ENCODE results near the gene USP35. TPM values are rescaled to one million over a fixed set of nuclear protein-coding genes. Genes with fewer than 3 reads are reported as not detected.

The USP35 gene
- total and polyA plus RNA-seq, 4 donors = 4.9 to 9.6 (median 5.6) TPM

- Histone ChIP-seq H3K9ac (ENCODE audit: insufficient read depth in 1 of 2, low read length in 2 of 2) (no peak overlapping the region), H3K9me3 (ENCODE audit: control insufficient read depth in 4 of 4, insufficient read depth in 3 of 4, low read length in 3 of 4) (no peaks in the 10 kb centered on the region), H3K36me3 (ENCODE audit: control insufficient read depth in 4 of 4, insufficient read depth in 4 of 4, low read length in 4 of 4) (peaks cover 0 to 2% (median 0%) of the 10 kb centered on the region in 4 donors), H3K27me3 (ENCODE audit: control insufficient read depth in 3 of 3, insufficient read depth in 3 of 3, low read length in 2 of 3) (no peaks in the 10 kb centered on the region), H3K27ac (ENCODE audit: low read depth in 1 of 2, low read length in 1 of 2) (no peak overlapping the region), H3K4me3 (no peak overlapping the region), H3K4me1 (ENCODE audit: control insufficient read depth in 5 of 5, insufficient read depth in 5 of 5, low read length in 5 of 5) (peaks cover 0 to 34% (median 16%) of the 10 kb centered on the region in 5 donors)
- ATAC-seq (ENCODE audit: insufficient read depth, low FRiP score) = no peak
- 93 to 98% methylated on average over 2 of the region's 2 CpGs for WGBS, 2 donors
- TF ChIP-seq, protein P1, sequence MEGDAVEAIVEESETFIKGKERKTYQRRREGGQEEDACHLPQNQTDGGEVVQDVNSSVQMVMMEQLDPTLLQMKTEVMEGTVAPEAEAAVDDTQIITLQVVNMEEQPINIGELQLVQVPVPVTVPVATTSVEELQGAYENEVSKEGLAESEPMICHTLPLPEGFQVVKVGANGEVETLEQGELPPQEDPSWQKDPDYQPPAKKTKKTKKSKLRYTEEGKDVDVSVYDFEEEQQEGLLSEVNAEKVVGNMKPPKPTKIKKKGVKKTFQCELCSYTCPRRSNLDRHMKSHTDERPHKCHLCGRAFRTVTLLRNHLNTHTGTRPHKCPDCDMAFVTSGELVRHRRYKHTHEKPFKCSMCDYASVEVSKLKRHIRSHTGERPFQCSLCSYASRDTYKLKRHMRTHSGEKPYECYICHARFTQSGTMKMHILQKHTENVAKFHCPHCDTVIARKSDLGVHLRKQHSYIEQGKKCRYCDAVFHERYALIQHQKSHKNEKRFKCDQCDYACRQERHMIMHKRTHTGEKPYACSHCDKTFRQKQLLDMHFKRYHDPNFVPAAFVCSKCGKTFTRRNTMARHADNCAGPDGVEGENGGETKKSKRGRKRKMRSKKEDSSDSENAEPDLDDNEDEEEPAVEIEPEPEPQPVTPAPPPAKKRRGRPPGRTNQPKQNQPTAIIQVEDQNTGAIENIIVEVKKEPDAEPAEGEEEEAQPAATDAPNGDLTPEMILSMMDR (IDR thresholded peaks at IDR 0.05; ENCODE audit: control extremely low read depth, extremely low read depth) = no peak
- DNase-seq = no peak
These were observed 67.2 kb downstream of the USP35 start for GRCh38 chr11:78255919-78256318.

- Histone ChIP-seq H3K9ac (ENCODE audit: insufficient read depth in 1 of 2, low read length in 2 of 2) (no peak overlapping the region), H3K36me3 (ENCODE audit: control insufficient read depth in 4 of 4, insufficient read depth in 4 of 4, low read length in 4 of 4) (peaks cover 0 to 2% (median 0%) of the 10 kb centered on the region in 4 donors), H3K9me3 (ENCODE audit: control insufficient read depth in 4 of 4, insufficient read depth in 3 of 4, low read length in 3 of 4) (no peaks in the 10 kb centered on the region), H3K27ac (ENCODE audit: low read depth in 1 of 2, low read length in 1 of 2) (peak overlapping the region in 1 of 2 donors; percentile 39), H3K4me3 (no peak overlapping the region), H3K4me1 (ENCODE audit: control insufficient read depth in 5 of 5, insufficient read depth in 5 of 5, low read length in 5 of 5) (peaks cover 0 to 33% (median 8%) of the 10 kb centered on the region in 5 donors), H3K27me3 (ENCODE audit: control insufficient read depth in 3 of 3, insufficient read depth in 3 of 3, low read length in 2 of 3) (no peaks in the 10 kb centered on the region)
- WGBS, 2 donors = 8 to 12% methylated on average over 3 of the region's 3 CpGs
- ATAC-seq (ENCODE audit: insufficient read depth, low FRiP score) (peak; percentile 89), DNase-seq (peak; percentile 45 to 91 (median 79))
- TF ChIP-seq, protein P1 (IDR thresholded peaks at IDR 0.05; ENCODE audit: control extremely low read depth, extremely low read depth) = no peak
These were observed 68.2 kb downstream of the USP35 start for GRCh38 chr11:78256962-78257361.

DNA sequence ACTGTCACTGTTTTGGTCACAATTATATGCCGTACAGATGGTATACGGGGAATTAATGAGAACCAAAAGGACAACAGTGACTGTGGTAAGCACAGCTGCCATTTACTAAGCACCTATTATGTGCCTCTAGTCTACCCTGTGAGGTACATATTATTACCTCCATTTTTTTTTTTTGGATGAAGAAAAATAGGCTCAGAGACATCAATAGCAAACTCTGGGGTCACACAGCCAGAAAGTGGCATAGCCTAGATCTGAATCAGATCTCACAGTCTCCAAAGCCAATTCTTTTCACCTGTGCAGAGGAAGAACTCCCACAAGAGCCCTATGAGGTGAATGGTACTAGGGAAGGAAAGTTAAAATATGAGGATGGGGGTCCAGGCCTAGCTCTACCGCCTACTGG lies 68.9 kb downstream of the USP35 start:
- peak overlapping the region in 1 of 2 donors; percentile 66 for H3K27ac ChIP-seq (ENCODE audit: low read depth in 1 of 2, low read length in 1 of 2)
- H3K27me3 ChIP-seq (ENCODE audit: control insufficient read depth in 3 of 3, insufficient read depth in 3 of 3, low read length in 2 of 3) = no peaks in the 10 kb centered on the region
- peaks cover 0 to 2% (median 0%) of the 10 kb centered on the region in 4 donors for H3K36me3 ChIP-seq (ENCODE audit: control insufficient read depth in 4 of 4, insufficient read depth in 4 of 4, low read length in 4 of 4)
- ATAC-seq (ENCODE audit: insufficient read depth, low FRiP score) = no peak
- no peak for DNase-seq
- peaks cover 0 to 40% (median 13%) of the 10 kb centered on the region in 5 donors for H3K4me1 ChIP-seq (ENCODE audit: control insufficient read depth in 5 of 5, insufficient read depth in 5 of 5, low read length in 5 of 5)
- H3K4me3 ChIP-seq = no peak overlapping the region
- no peak overlapping the region for H3K9ac ChIP-seq (ENCODE audit: insufficient read depth in 1 of 2, low read length in 2 of 2)
- TF ChIP-seq, protein P1 (IDR thresholded peaks at IDR 0.05; ENCODE audit: control extremely low read depth, extremely low read depth) = no peak
- WGBS, 2 donors = 97% methylated on average over 3 of the region's 3 CpGs
- no peaks in the 10 kb centered on the region for H3K9me3 ChIP-seq (ENCODE audit: control insufficient read depth in 4 of 4, insufficient read depth in 3 of 4, low read length in 3 of 4)

All from lung (tissue), 12 donors.